ENCODE measurements around the gene RFX1. TPM values are rescaled to one million over a fixed set of nuclear protein-coding genes. Genes with fewer than 3 reads are reported as not detected.
A peak's percentile ranks its signal among the peaks of the same experiment; 100 is the strongest.

The RFX1 gene
- total and polyA plus RNA-seq, 7 donors = 1.6 to 7.9 (median 2.1) TPM

GRCh38 chr19:13954185-13954584 lies 51.9 kb downstream of the RFX1 start:
- no peak overlapping the region for H3K4me3 ChIP-seq

GRCh38 chr19:13952931-13953531 lies 53.1 kb downstream of the RFX1 start:
- Histone ChIP-seq H3K9me3 (no peaks in the 10 kb centered on the region), H3K27me3 (no peaks in the 10 kb centered on the region), H3K4me1 (peaks cover 0 to 21% (median 15%) of the 10 kb centered on the region in 4 donors), H3K27ac (peak overlapping the region; percentile 84 to 88 (median 88)), H3K36me3 (peaks cover 18 to 37% (median 28%) of the 10 kb centered on the region in 4 donors), H3K4me3 (peak overlapping the region; percentile 89 to 96 (median 92))
- DNase-seq = peak; percentile 66
- intact Hi-C loops (cut with DNase I) = loop anchor here (1.0 to 5.0 kb wide), 4 partner anchors 53 to 171 kb away; partner anchors contain the start of genes RFX1 and ZSWIM4
- TF ChIP-seq EP300 (IDR thresholded peaks at IDR 0.05) (no peak), CTCF (IDR thresholded peaks at IDR 0.05) (no peak), POLR2AphosphoS5 (IDR thresholded peaks at IDR 0.05) (no peak), POLR2A (IDR thresholded peaks at IDR 0.05) (peak in 1 of 2 donors; percentile 25)
- WGBS, 2 donors = 1 to 10% methylated on average over 13 of the region's 13 CpGs

More at GRCh38 chr19:13954185-13954584, 51.9 kb downstream of the RFX1 start:
- intact Hi-C loops (cut with DNase I) = loop anchor here (5.0 kb wide), 2 partner anchors 157 to 172 kb away; partner anchors contain the start of gene ZSWIM4
- Histone ChIP-seq H3K9me3 (no peaks in the 10 kb centered on the region), H3K27me3 (no peaks in the 10 kb centered on the region), H3K4me1 (peaks cover 0 to 21% (median 15%) of the 10 kb centered on the region in 4 donors), H3K36me3 (peaks cover 18 to 49% (median 31%) of the 10 kb centered on the region in 4 donors), H3K27ac (no peak overlapping the region)
- 92 to 94% methylated on average over 15 of the region's 15 CpGs for WGBS, 2 donors
- no peak for TF ChIP-seq POLR2AphosphoS5 (IDR thresholded peaks at IDR 0.05)
- no peak for TF ChIP-seq CTCF (IDR thresholded peaks at IDR 0.05)
- no peak for TF ChIP-seq POLR2A (IDR thresholded peaks at IDR 0.05)
- TF ChIP-seq EP300 (IDR thresholded peaks at IDR 0.05) = no peak
- peak; percentile 63 for DNase-seq

GRCh38 chr19:13952154-13952930 lies 53.8 kb downstream of the RFX1 start, which contains the start of gene DCAF15:
Gene DCAF15, plus strand, starts transcription at chr19:13952509. Its CDS starts 4 bp downstream, at chr19:13952513.
- Histone ChIP-seq H3K9me3 (no peaks in the 10 kb centered on the region), H3K4me1 (peaks cover 0 to 21% (median 15%) of the 10 kb centered on the region in 4 donors), H3K4me3 (peak within 1 kb of the TSS; percentile 89 to 96 (median 92)), H3K36me3 (peaks cover 18 to 30% (median 24%) of the 10 kb centered on the region in 4 donors), H3K27ac (peak within 1 kb of the TSS; percentile 84 to 88 (median 88)), H3K27me3 (no peaks in the 10 kb centered on the region)
- WGBS, 2 donors = 1% methylated on average over 65 of the region's 65 CpGs
- intact Hi-C loops (cut with DNase I) = loop anchor here (1.0 to 5.0 kb wide), 4 partner anchors 54 to 170 kb away; partner anchors contain the start of genes RFX1 and ZSWIM4
- DNase-seq = peak; percentile 100
- TF ChIP-seq CTCF (IDR thresholded peaks at IDR 0.05) (no peak), EP300 (IDR thresholded peaks at IDR 0.05) (no peak), POLR2A (IDR thresholded peaks at IDR 0.05) (peak in 1 of 2 donors; percentile 23), POLR2AphosphoS5 (IDR thresholded peaks at IDR 0.05) (peak; percentile 42 to 77 (median 65))

- Histone ChIP-seq H3K36me3 (peaks cover 15 to 25% (median 21%) of the 10 kb centered on the region in 4 donors), H3K4me3 (peak overlapping the region; percentile 25 to 96 (median 62)), H3K9me3 (no peaks in the 10 kb centered on the region), H3K27me3 (no peaks in the 10 kb centered on the region), H3K27ac (peak overlapping the region in 3 of 4 donors; percentile 18 to 38 (median 37)), H3K4me1 (peaks cover 0 to 21% (median 15%) of the 10 kb centered on the region in 4 donors)
- TF ChIP-seq CTCF (IDR thresholded peaks at IDR 0.05) (no peak), POLR2AphosphoS5 (IDR thresholded peaks at IDR 0.05) (no peak), EP300 (IDR thresholded peaks at IDR 0.05) (no peak), POLR2A (IDR thresholded peaks at IDR 0.05) (no peak)
- no peak for DNase-seq
- intact Hi-C loops (cut with DNase I) = loop anchor here (1.0 to 5.0 kb wide), 4 partner anchors 55 to 169 kb away; partner anchors contain the start of genes RFX1 and ZSWIM4
- 8 to 12% methylated on average over 20 of the region's 20 CpGs for whole genome bisulfite sequencing, 2 donors
Observed at GRCh38 chr19:13951799-13952153, 54.3 kb downstream of the RFX1 start.
